HG02981 (cell line): Measurements from ENCODE around the gene CCNI.
"Not testable (repeated sequence)": the region's sequence is repeated elsewhere in the genome, so short reads cannot be mapped to it uniquely, and the experiment has no call there.

Source experiments
- ATAC-seq: cut with Tn5 transposase; IDR thresholded peaks from one replicate; pipeline ENCODE4 v1.9.1; 2021; ENCODE audit warnings: mild to moderate bottlenecking, moderate library complexity; ENCODE audit not compliant: unreplicated experiment

The CCNI gene

DNA sequence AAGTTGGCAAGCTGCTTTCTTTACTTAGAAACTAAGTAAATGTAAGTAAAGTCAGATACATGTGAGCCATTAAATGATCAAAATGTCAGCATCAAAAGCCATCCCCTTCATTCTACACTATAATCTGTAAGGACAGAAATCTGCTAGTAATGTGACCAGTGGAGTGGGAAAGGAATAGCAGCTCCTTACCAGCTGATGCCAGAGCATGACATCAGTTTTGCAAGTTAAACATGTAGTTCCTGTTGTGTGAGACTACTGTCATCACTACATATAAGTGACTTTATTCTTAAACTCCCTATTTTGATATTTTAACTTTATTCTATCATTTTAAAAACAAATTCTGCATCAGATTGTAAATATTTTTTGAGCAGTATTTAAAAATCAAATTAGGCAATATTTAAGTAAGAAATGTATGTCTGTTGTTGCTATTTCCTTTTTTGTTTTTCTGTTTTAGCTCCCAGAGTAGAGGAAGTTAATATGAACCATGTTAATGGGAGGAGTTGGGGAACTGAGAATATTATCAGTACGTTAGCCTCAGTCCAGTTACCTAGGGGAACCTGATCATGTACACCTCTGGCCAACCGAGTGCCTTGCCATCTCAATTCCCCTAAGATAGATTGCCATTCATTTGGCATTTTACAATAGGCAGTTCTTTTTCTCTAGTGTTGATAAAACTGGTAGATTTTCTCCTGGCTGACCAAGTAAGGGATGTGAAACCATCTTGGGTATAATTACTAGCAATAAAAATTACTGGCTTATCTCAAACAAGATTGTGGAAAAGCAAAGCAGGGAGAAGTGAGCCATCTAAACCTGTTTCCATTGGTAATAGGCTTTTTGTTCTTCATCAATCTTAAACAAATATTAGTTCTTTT, 34.7 kb downstream of the CCNI start:
- ATAC-seq = no peak

DNA sequence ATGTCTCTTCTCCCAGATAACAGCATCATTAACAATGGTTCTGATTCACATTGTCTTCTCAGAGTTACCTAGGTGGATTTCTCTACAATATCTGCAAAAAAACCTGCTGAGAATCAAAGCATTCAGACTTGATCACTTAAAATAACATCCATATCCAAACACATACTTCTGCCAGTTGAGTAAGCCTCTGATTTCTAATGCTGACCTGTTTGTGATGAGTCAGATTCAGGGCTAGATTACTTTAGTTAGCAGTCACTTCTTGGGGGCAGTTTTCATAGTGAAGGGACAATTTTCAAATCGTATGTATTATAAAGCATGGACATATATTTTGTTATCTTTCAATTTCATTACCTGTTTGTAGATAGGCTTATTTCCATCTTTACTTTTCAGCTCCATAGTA, 35.5 kb downstream of the CCNI start:
- ATAC-seq = no peak

DNA sequence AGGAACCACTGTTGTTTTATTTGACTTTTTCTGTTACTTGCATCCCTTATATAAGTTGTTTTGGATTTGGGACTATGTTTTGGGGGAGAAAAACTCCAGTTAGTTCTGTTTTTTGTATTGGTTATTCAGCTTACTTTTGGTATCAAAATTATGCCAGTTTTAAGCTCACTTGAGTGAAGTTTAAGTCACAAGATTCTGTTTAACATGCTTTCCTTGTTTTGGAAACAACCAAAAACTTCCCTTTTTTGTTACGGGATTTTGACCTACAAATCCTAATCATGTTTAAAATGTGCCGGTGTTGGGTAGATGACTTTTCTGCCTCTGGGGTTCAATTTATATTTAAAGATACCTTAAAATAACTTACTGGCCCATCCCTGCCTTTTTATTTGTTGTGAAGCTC, 36.0 kb downstream of the CCNI start:
- ATAC-seq = no peak

DNA sequence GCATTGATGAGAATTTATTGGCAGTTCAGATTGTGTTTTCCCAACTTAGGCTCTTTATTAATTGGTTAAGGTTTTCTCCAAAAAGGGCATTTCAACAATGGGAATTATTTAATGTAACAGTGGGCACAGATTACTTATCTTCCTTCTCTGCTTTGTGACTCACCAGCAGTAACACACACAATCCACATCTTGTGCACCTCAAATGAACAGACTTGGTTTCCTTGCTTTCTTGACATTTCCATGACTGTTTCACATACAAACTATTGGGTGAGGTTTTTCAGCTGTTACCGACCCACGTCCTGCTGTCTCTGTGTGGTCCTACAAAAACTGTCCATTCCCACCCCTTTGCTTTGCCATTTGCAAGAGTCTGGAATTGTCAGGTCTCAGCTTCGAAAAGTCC, 38.1 kb downstream of the CCNI start:
- no peak for ATAC-seq

DNA sequence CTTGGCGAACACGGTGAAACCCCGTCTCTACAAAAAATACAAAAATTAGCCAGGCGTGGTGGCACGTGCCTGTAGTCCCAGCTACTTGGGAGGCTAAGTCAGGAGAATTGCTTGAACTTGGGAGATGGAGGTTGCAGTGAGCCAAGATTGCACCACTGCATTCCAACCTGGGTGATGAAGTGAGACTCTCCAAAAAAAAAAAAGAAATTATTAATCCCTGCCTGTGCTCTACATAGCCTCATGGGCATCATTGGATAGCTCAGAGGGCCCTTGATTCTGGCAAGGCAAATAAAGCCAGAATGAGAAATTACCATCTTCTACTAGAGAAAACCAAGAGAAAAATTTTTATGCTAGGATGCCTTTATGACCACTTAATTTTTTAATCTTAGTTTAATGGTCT, 38.6 kb downstream of the CCNI start:
- not testable (repeated sequence) for ATAC-seq

DNA sequence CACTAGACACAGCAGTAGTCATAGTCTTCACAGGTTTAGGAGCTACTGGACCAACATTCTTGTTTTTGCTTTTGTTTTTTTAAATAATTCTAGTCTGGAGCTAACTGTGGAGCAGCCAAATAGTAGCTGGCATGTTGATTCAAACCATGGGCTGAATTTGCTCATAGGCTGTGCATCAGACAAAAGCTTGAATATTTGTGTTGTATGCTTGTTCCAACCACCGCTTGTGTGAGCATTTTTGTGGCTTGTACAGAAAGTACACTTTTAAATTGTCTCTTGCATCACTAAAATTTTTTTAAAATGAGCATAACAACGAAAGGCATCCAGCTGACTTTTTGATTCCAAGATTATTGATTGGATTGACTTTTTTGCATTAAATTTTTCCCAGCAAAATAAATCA, 39.6 kb downstream of the CCNI start:
- ATAC-seq = no peak

DNA sequence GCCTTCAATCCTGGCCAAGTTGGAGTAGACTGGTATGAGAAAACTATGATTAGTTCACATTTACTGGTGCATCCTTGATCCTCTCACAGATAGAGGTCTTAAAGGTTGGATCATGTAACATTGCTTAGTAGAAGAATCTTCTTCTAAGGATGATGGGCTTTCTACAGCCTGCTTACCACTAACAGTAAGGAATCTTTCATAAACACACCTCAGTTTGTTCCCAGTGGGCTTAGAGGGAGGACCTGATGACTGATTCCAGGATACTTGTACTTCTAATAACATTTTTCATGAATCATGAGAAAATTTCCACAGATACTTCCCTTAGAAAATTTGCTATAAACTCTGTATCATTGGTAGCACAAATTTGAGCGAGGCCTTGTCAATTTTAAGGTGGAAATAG, 40.6 kb downstream of the CCNI start:
- no peak for ATAC-seq

DNA sequence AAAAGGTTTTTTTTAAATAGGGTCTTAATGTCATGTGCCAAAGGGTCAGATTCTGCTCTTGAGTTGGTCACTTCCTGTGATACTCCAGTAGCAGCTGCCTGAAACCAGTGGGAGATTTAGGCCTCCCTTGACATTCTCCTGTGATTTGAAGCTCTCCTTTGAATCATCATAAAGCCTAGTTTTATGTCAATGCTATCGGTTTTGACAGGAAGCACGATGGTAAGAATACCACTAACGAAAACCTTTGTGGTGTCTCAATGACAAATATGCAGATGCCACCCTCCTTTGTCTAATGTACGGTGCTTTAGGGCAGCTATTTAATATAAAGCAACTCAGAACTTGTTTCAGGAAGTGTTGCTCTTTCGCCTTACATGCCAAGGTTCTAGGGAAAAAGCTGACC, 44.2 kb downstream of the CCNI start:
- no peak for ATAC-seq

DNA sequence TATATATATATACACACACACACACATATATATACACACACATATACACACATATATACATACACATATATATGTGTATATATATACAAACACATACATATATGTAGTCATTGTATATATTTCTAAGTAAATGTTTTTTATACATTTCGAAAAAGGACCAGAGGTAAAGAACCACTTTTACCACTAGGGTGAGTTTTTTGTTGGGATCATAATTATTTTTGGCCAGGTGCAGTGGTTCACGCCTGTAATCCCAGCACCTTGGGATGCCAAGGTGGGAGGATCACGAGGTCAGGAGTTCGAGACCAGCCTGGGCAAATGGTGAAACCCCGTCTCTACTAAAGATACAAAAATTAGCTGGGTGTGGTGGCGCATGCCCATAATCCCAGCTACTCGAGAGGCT, 46.0 kb downstream of the CCNI start:
- not testable (repeated sequence) for ATAC-seq

DNA sequence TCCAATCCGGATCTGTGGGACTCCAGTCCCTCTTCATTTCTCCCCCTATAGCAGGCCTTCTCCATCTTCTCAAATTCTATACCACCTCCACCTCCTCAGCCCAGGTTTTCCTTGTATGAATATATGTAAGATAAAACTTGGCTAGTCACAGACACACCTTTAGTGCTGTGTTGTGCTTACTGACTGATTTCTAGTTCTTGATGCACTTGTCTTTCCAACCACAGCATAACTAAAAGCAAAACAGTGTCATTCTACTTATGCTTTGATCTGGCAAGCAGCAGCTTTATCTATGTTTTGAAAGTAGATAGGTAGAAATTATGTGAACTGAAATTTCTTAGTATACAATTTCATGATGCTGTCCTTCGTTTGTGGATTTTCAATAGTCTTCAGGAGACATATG, 47.5 kb downstream of the CCNI start:
- no peak for ATAC-seq

DNA sequence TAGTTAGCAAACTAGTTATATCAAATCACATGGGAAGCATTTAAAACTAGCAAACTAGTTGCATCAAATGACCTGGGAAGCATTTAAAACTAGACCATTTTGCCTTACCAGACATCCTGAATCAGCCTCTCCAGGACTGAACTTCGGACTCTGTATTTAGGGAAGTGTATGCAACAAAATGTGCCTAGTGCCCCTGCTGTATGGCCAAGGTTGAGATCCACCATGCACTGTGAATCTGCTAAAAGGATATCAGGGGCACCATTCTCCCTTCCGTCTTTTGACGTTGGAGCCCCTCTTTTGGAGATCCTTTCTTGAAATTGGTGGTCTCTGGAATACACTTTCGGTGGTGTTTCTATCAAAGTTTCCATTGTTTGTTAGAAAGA, 49.5 kb downstream of the CCNI start:
- no peak for ATAC-seq

DNA sequence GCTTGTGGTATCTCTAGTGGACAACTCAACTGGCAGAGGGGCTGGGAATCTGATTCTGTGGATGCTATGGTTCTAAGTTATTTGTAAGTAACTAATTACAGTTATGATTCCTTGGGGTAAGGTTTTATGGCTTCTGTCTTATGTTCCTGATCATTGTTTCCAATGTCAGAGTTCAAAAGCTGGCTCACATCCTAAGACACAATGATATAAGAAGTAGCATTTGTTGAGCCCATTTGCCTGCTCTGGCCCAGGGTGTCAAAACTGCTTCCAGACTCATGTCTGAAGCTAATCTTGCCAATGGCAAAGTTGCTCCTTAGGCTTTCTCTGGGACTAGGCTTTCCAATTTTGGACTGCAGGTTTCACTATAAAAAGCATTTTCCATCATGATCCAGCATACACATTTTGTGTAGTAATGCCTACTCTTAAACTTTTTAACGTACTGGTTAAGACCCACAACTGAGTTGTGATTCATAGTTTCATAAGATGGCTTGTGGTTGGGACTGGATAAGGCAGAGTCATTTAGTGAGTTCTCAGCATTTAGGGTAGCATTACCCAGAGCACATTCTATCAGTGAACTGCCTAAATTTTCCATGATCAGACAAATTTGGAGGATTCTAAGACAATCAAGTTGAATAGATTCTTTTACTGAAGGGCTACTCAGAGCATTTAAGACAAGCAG, 50.0 kb downstream of the CCNI start:
- ATAC-seq = peak; percentile 93

DNA sequence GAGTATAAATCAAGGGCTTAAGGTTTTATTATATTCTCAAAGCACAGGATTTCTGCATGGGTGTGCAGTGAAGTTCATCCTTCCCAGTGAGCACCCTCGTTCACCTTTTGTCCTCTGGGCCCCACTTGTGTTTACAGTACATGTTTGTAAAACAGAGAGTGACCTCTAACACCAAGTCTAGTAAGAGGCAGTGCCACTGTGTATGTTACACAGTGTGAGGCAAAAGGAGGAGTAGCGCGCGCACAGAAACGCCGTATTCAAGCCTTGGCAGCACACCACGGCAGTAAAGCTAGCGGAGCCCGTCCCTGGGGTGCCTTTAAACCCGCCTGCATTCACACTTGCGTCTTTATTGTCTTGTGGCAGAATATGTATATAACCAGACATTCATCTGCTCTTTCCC, 51.9 kb downstream of the CCNI start:
- no peak for ATAC-seq

DNA sequence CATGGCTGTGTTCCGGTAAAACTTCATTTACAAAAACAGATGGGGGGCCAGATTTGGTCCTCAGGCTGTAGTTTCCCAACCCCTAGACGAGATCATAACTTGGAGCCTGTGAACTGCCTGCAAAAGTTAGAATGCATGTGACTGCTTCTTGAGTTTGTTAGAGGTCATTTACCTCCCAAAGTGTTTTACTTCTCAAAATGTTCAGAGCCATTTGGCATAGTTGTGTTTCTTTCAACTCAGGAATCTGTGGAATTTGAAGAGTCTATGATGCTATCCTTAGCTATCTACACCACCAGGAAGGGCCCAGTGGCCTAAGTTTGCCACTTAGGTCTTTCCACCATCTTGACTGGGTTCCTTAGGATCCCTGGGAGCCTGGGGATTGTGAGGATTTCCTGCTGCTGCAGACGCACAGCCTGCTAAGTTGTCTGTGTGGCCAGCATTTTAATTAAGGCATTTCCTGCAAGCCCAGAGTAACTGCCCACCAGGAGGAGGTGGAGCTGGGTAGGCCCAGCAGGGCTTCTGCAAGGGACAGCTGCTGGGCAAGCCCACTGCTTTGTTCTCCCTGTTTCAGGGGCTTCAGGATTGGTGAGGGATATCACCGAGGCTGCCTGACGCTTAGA, 53.1 kb downstream of the CCNI start:
- ATAC-seq = no peak

DNA sequence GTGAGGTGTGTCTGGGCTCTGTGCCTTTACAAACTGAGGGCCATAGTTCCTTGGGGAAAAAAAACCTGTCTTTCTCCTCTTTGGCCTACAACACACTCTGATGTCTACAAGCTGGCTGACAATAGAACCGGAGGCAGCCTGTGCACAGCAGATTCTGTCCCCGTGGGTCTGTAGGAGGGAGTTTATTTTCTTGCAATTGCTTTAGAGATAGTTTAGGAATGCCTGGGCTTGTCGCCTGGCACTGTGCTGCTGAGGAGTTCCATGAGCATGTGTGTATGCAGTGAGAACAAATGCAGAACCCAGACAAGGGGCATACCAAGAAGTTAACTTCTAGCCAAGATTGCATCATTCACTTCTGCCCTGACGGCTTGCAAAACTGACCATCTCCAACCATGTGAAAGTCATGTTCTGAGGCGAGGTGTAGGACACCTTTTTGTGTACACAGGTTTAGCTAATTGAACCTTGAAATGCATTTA, 54.1 kb downstream of the CCNI start:
- no peak for ATAC-seq

DNA sequence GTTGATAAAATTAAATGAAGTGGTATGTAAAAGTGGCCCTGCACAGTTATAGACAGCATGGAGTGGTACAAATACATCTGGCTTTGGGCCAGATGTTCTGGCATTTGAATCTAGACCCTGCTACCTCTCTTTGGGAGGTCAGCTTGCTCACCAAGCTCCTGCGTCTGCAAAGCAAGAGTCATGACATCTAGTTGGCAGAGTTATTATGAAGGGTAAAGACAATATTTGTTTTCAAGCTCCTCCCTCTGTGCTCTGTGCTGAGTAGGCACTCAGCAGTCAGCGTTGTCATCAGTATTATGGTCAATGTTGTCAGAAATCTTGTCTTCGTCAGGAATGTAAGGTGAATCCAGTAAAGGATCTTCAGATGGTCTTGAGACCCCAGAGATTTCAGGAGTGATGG, 55.8 kb downstream of the CCNI start:
- no peak for ATAC-seq

DNA sequence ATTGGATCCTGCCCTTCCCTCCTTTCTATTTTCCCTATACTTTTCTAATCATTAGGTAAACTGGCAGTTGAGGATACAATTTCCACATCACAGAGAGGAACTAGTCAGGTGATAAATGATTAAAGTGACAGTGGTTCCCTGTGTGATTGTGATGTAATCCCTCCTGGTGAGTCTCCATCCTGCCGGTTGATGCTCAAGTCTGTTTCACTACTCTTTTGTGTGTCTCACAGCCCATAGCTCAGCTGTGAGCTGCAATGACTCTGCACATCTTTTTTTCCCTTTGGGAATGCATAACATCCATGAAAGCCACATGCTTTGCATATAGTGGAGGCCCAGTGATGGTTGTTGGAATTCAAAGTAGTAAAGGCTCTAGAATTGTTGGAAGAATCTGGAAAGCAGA, 60.4 kb downstream of the CCNI start:
- ATAC-seq = no peak

DNA sequence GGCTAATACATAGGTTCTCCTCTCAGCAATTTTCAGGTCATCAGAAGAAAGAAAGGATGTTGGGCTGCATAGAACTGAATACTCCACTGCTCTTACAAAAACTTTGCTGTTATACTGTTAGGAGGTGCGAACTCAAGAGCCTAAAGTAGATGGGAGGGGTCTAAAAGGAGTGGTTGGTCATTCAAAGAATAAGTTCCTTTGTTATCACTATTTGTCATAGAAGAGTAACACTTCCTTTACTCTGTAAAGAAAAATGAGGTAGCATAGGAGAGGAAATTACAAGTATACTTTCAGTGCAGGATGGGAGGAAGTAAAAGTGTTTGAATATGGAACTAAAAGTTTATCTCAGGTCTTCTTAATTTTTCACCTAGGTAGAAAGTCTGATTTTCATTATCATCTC, 61.5 kb downstream of the CCNI start:
- no peak for ATAC-seq

DNA sequence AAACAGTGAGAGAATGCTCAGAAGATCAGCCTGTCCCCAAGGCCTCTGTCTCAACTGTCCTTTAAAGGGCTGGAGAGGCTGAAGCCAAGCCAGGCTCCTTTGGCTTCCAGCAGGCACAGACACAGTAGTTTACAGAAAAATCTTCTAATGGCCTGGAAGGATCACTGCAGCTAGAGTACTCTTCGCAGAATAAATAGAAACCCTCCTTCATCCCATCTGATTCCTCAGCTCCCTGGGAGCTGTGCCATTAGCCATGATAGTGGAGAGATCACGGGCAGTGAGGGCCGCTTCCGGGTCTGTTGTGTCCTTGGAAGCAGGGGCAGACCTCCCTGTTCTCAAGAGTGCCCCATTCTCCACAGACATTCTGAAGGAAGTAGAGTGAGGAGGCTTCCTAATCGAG, 63.1 kb downstream of the CCNI start:
- ATAC-seq = no peak

DNA sequence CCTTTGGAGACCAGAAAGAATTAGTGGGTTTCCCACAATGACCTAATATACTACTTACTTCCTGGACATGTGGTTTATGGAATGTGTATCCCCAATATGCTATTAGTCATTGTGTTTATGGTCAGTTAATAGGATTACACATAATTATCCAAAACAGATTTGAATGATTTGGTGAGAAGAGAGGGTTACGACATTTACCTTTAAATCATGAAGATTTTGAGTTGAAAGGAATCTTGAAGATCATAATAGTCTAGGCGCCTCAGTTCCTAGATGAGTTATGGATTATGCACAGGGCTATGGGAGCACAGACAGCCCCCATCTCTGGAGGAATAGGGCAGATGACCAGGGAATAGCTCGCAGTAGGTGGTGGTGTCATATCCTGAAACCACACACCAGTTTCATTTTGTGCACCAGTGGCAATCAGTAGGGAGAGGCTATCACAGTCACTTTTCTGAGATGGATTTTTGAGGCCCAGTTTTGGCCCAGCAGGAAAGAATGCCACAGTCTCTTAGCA, 64.9 kb downstream of the CCNI start:
- ATAC-seq = no peak

DNA sequence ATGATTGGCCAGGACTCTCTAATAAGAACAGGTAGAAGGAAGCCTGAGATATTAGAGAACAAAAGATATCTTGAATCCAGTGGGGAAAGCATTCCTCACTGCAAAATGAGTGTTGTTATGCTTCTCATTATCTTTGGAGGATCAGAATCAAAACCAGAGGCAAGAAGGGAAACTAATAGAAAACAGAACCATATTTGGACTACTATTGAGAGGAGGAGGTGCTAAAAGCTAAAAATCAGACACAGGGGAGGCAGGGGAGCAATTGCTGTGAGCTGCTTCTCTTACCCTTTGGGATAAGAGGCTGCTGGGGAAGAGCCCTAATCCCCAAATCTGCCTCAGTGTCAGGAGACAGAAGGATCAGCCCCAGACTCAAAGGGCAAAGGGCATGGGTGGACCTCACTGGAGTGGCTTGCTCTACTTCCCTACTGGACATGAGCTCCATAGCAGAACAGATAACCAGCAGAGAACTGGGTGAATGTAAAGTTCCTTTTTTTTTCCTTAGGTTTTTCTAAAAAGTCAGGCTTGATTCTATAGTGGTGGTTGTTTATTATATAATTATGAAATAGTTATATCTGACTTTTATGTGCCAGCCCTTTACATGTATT, 66.2 kb downstream of the CCNI start:
- no peak for ATAC-seq
